Right ventricle myocardium inferior (tissue), 1 donor: ENCODE data around the gene PPP1R7. TPM values are rescaled to one million over a fixed set of nuclear protein-coding genes. Genes with fewer than 3 reads are reported as not detected.
A peak's percentile ranks its signal among the peaks of the same experiment; 100 is the strongest.

Experiments used
- ATAC-seq: fragments of 200-7000 bp; cut with Tn5 transposase; one replicate; pipeline ENCODE4 v1.9.1; 2020; ENCODE audit warnings: mild to moderate bottlenecking, moderate library complexity
- DNase-seq: peaks from one replicate; pipeline ENCODE4 v3.0.0; 2021; ENCODE audit errors: missing footprints
- intact Hi-C: fragments of 100-400 bp; cut with DNase I; formaldehyde crosslinking; loops from one replicate; pipeline ENCODE4 v1.11.0; 2022
- total RNA-seq: library from RNA; stranded (reverse); fragmentation: NEBNext Ultra II Directional; extraction: Animal tissue kit (Norgen Biotek cat#: 25700); gene quantifications from one replicate; pipeline ENCODE4 v1.2.1, GENCODE V29; 2021
- donor health status: DM: no; HTN: yes; CAD: no; lungs with severe emphysema.

Gene PPP1R7
- total RNA-seq, 1 donor from 2014 or later, result 66.6 TPM

DNA sequence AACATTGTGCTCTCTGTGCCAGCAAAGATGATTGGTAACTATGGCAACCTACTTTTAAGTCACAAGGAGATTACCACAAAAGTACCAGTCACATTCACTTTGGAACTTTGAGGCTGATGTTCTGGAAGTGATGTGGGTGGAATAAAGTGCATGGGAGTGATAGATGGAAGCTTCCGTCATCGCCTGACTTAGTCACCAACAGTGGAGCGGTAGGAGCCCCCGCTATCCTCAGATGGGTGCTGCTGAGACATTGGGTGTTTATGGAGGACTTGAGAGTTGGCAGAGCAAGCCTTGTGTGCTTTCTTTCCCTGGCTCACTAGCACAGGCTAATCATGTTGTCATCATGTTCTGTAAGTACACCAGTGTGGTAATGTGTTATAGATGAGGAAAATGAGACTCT is 4.6 kb downstream of the PPP1R7 start:
- ATAC-seq, result no peak
- no peak for DNase-seq
- intact Hi-C loops, result loop anchor here (5.0 to 10.0 kb wide), 2 partner anchors 62 to 160 kb away; partner anchors contain the start of genes HDLBP and SEPTIN2

DNA sequence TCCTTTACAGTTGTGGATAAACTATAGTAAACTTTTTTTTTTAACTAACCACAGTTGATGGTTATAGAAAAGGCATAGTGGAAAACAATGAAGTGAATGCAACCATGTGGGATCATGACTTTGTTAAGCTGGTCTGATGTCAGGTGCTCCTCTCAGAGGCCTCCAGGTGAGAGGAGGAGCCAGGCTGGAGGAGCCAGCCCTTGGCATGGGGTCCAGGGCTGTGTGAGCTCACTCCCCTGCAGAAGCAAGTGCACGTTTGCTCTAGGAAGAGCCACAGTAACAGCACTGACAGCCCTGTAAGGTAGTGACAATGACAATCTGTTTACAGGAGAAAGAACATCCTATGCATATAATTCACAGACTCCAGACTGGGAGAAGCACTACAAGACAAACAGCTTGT is 5.7 kb downstream of the PPP1R7 start:
- DNase-seq (no peak), ATAC-seq (no peak)
- intact Hi-C loops, result loop anchor here (10.0 kb wide), 1 partner anchor 159 kb away; the partner anchor contains the start of genes HDLBP and SEPTIN2

DNA sequence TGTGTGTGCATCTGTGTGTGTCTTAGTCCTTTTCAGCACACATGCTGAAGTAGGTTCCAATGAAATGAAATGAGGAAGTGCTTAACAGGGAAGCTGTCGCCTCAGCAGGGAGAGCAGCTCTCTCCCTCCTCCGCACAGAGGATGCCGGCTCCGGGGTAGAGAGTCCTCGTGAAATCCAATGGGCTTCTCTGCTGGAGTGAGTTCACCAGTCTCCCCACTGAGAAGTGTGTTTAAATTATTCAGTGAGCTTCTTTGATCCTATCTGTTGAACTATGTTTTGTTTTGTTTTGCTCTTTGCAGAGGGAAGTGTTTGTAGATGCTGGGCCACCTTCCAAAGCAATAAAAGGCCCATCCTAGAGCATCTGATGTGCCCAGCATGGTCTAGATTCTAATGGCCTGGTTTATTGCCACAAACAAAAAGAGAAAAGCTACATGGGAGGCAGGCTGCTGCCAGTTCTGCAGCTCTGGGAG is 6.7 kb downstream of the PPP1R7 start:
- intact Hi-C loops, result loop anchor here (10.0 kb wide), 1 partner anchor 158 kb away; the partner anchor contains the start of genes HDLBP and SEPTIN2
- ATAC-seq (no peak), DNase-seq (no peak)

DNA sequence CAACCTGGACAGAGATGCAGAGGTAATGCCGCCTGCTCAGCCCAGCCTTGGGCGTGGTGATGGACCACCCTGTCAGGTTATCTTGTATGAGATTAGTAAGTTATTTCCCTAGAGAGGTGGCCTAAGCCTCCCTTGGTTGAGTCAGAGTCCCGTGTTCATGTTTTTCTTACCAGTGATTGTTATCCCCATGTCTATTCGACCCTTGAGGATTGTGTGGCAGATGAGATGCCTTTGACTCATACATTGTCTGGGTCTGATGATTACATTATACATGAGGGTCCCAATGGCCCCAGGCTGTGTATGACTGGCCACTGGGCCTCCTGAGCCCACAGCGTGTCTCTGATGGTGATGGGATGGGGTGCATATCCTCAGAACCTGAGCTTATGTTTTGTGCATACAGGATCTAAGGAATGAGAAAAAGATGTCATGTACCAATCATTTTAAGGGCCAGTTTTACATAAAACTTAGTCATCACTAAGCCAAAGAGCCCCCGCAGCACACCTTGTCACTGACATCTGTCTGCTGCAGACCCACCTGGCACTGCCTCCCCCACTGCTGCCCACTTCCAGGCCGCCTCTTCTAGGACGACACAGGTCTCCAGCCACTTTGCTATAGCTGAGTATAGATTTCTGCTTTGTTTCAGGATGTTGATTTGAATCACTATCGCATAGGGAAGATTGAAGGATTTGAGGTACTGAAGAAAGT is 7.7 kb downstream of the PPP1R7 start:
- intact Hi-C loops, result loop anchor here (10.0 kb wide), 1 partner anchor 157 kb away; the partner anchor contains the start of genes HDLBP and SEPTIN2
- ATAC-seq (no peak), DNase-seq (no peak)

DNA sequence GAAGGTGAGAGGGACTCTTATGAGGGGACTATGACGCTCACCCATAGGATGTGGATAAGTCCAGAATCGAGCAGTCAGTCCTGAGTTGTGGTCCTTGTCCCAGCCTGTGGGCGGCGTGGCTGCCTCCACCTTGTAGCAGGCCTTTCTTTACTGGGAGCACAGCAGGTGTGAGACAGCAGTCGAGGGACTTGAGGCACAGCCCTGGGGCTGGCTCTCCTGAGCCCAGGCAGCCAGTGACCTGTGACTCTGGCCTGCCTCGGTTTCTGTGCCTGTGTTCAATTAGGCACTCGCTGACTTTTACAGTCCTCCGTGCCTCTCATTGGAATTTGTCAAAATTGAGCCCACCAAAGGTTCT is 8.3 kb downstream of the PPP1R7 start:
- DNase-seq (no peak), ATAC-seq (no peak)
- intact Hi-C loops, result loop anchor here (10.0 kb wide), 1 partner anchor 156 kb away; the partner anchor contains the start of genes HDLBP and SEPTIN2

DNA sequence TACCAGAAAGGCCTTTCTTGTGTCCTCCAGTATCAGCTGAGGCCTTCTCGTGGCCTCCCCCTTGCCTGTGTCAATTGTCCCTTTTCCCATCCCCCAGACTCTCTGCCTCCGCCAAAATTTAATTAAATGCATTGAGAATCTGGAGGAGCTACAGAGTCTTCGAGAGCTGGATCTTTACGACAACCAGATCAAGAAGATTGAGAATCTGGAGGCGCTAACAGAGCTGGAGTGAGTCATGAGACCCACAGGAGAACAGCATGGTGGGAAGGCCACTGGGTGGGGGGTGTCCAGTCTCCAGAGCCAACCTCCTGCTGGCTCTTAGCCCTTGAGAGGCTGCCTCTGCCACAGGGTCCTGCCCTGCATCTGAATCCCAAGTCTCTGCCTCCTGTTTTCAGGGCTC is 8.8 kb downstream of the PPP1R7 start:
- intact Hi-C loops, result loop anchor here (10.0 kb wide), 1 partner anchor 156 kb away; the partner anchor contains the start of genes HDLBP and SEPTIN2
- DNase-seq (no peak), ATAC-seq (no peak)

DNA sequence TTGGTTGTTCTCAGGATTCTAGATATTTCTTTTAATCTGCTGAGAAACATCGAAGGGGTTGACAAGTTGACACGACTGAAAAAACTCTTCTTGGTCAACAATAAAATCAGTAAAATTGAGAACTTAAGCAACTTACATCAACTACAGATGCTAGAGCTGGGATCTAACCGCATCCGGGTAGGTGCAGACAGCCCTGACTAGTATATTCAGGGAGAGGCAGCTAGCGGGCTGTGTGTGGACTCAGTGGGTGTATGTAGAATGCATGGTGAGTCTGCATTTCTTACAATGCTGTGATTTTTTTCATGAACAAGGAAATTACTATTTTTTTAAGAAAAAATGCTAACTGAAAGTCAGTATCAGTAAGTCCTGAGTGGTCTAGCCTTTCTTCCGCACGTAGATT is 10.1 kb downstream of the PPP1R7 start:
- DNase-seq (no peak), ATAC-seq (no peak)
- intact Hi-C loops, result no loop called here

DNA sequence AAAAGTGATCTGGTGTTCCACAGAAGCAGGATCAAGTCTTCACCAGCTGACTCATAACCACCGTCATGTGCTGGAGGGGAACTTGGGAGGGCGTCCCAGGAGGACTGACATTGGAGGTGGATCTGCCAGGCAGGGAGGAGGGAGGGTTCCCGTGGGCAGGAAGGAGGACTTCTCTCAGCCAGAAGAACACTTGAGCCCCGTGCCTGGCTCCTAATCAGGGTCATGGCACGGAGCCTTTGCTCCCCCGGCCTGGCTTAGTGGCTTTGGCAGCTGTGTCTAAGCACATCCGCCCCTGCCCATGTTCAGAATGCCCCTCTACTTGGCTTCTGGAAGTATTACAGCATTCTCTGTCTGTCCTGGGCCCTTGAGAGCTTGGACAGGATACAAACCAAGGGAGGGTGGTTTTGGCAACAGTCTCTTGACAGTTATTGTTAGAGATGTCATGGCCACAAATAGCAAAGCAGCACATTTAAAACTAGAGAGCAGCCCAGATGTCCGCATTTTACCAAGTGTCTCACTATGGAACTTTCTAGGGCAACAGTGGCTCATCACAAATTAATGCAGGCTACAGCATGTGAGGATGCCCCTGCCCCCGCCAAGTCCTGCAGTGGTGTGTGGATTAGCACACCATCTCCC is 11.5 kb downstream of the PPP1R7 start:
- intact Hi-C loops, result no loop called here
- peak; percentile 81 for DNase-seq
- ATAC-seq, result peak; percentile 95

DNA sequence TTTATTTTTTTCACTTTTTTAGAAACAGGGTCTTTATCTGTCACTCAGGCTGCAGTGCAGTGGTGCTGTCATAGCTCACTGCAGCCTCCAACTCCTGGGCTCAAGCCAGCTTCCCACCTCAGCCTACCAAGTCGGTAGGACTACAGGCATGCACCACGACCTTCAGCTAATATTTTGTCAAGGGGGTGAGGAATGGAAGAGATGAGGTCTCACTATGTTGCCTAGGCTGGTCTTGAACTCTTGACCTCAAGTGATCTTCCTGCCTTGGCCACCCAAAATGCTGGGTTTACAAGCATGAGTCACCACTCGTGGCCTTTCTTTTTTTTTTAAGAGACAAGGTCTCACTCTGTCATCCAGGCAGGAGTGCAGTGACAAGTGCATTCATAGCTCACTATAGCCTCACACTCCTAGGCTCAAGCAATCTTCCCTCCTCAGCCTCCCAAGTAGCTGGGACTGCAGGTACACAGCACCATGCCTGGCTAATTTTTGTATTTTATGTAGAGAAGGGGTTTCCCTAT is 13.4 kb downstream of the PPP1R7 start:
- no peak for DNase-seq
- ATAC-seq, result no peak
- intact Hi-C loops, result no loop called here

DNA sequence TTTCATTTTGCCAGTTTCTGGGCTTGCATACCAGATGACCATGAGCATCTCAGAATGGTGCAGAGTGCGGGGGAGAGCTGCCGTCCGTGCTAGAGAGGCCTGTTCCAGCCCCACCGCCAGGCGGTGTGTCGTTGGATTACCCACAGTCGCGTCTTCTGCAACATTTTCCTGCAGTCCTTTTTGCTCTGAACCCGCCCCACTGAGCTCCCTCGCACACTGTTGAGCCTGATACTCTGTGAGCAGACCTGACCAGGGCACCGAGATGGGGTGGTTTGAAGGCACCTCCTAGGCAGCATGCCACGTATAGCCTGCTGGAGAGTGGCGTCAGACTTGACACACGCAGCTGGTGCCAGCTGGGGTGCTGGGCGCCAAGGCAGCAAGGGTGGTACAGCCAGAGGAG is 18.1 kb downstream of the PPP1R7 start:
- intact Hi-C loops, result no loop called here
- ATAC-seq (no peak), DNase-seq (no peak)

DNA sequence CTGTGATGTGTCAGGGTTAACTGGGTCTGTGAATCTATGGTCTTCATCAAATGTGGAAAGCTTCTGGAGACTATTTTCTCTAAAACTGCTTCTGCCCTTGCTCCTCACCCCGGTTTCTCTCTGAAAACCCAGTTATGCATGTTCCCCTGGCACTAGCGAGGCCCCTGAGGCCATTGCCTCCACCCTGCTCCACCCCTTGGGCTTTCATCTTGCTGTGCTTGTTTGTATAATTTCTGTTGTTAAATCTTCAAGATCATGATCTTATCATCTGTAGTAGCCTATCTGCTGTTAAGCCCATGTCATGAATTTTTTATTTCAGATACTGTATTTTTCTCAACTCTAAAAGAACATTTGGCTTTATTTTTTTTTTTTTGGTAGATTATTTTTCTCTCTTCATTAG is 23.3 kb downstream of the PPP1R7 start:
- ATAC-seq (no peak), DNase-seq (no peak)
- intact Hi-C loops, result no loop called here

DNA sequence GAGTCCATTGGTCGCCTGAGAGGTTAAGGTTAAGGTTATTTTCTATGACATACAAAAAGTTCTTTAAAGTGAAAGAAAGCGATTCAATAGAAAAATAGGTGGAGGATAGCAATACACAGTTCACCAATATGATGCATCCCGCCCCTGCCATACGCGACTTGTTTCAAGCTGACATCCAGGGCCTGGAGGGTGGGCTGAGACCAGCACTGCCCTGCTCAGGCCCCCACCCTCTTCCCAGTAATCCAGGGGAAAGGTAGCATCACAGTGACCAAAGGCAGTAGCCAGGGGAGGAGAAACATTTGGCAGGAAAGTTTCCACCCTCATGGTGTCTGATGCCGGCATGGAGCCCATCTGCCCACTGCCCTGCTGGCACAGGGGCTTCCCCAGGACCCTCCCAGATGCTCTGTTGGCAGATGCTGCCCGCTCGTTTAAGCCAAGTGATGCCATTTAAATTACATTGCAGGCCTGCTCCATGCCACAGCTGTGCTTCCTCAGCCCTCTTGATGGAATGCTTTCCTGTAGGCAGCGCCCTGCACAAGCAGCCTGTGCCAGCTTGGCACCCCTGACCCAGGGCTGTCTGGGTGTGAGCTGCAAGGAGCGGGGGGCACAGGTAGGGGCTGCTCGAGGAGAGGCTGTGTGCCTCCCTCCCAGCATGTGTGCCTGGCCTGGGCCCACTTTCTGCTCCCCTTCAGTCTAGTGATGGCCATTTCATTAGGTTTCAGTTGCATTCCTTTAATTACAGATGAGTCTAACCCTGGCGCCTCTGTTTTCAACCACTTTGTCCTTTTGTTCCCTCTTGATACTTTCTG is 27.5 kb downstream of the PPP1R7 start:
- intact Hi-C loops, result no loop called here
- ATAC-seq (no peak), DNase-seq (no peak)

DNA sequence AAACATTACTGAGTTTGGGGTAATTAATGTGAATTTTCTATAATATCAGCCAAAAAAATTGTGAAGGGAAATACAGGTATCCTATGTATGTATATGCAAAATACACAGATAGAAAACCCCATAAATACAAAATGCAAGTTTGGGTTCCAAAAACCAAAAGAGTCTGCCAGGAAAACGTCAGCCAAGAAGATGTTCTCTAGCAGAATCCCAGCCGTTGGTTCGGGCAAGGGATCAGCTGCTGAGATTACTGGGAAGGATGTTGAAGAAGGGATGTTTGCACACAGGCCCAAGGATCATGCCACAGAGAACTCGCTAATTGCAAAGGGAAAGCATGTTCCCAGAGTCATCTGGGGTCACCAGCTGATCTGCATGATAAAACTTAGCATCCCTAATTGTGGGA is 28.7 kb downstream of the PPP1R7 start:
- ATAC-seq (no peak), DNase-seq (no peak)
- intact Hi-C loops, result no loop called here

DNA sequence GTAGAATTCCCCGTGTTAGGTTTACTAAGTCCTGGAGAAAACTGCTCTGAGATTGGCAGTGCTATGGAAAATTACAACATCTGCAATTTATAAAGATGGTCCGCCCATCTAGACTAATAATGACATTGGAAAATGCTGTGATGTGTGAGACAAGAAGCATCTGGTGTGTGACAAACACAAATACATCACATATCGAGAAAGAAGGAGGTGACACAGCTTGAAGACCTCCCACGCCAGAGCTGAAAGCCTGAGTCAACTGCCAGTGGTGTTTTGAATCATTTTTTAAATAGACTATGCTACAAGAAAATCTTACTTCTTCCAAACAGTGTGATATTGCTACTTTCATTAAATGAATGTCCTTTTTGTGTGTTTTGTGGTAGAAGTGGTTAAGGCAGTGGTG is 29.6 kb downstream of the PPP1R7 start:
- ATAC-seq, result peak; percentile 58

DNA sequence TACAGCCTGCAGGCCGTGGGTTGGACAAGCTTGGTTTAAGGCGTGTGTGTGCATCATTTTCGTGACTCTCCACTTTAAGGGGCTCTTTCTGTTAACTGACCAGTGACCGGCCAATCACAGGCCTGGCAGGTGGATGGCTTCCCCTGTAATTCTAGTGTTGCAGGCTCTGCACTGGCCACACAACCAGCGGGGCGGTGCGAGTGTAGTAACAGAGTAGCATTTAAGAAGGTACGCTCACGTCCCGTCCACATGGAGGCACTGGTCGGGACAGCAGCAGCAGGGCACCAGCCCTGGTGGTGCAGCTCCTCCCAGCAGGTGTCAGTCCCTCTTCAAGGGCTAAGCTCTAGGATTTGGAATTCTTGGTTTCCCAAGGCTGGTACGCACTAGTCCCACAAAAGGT is 30.2 kb downstream of the PPP1R7 start:
- DNase-seq (no peak), ATAC-seq (no peak)
- intact Hi-C loops, result no loop called here

More for the DNA sequence above, 29.6 kb downstream of the PPP1R7 start:
- intact Hi-C loops, result no loop called here
- no peak for DNase-seq

DNA sequence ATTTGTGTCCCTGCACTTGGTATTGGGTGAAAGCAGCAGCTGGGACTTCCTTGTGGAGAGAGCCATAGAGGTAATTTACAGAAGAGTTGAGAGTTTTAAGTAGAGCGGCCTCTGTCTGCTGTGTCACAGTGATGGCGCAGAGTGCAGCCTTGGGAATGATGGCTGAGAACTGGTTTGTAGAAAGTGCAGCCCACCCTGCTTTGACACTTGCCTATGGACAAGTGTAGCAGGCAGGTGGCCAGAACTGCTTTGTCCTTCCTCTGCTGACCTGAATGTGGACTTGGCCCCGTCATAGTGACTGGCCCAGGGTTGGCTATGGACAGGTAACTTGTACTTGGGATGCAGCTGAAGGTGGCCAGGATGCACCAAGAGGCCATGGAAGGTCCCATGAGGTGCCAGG is 31.9 kb downstream of the PPP1R7 start:
- intact Hi-C loops, result no loop called here
- no peak for DNase-seq

DNA sequence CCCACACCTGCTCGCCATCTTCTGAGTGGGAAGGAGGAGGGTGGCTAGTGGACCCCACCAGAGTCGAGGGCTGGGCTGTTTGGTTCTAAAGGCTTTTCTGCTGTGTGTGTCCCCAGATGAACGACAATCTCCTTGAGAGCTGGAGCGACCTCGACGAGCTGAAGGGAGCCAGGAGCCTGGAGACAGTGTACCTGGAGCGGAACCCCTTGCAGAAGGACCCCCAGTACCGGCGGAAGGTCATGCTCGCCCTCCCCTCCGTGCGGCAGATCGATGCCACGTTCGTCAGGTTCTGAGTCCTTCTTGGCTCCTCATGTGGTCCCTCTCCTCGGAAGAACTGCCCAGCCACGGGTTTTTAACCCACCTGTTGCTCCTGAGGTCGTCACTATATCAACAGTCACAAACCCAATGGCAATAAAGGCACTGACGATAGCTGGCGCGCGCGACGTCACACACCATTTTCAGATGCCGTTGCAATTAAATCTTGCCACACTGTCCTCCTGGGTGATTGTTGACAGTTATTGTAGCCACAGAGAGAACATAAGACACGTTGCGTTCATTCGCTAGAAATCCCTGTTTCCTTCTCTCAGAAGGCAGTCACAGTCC is 32.4 kb downstream of the PPP1R7 start:
- ATAC-seq, result no peak
- intact Hi-C loops, result no loop called here
- no peak for DNase-seq

More for the DNA sequence above, 31.9 kb downstream of the PPP1R7 start:
- ATAC-seq, result no peak

DNA sequence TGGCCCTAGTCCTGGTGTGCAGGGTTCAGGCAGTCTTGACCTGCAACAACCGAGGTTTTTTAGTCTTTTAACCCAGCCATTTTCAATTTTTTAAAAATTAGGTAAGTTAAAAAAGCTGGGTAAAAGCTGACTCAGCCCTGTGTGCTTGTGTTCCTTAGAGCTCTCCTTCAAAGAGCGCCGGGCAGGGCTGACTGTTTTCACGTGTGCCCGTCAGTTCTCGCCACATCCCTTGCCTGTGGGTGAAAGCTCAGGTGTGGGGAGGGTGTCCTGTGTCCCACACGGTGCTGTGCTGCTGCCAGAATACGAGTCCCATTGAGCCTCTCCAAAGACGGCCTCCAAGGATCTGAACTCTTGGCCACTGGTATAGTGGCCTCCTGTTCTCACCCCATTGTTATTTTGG is 33.0 kb downstream of the PPP1R7 start:
- intact Hi-C loops, result no loop called here
- no peak for DNase-seq
- ATAC-seq, result no peak

DNA sequence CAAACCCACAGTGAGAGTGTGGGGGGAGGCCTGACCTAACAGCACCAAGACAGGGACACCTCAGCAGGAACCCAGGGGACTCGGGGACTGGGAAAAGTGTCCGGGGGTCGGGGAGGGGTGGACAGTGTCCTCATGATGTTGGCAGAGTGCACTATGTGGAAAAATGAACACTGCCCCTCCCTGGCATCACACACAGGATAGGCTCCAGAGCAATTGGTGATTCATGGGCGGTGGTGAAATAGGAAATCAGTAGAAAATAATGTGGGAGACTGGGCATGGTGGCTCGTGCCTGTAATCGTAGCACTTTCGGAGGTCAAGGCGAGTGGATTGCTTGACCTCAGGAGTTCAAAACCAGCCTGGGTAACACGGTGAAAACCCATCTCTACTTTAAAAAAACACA is 34.6 kb downstream of the PPP1R7 start:
- no peak for ATAC-seq

More for the DNA sequence above, 34.6 kb downstream of the PPP1R7 start:
- no peak for DNase-seq
- intact Hi-C loops, result no loop called here
